Mesendoderm (in vitro differentiated cells): Measurements from ENCODE around the gene MIR17HG.

Source experiments
- DNase-seq: peaks from one replicate; pipeline ENCODE4 v3.0.0; 2013
- H2AK5ac ChIP-seq: 2 replicates; pipeline ENCODE4 v1.6.1; 2013; ENCODE audit warnings: low read length, inconsistent platforms
- H2BK120ac ChIP-seq: 2 replicates; pipeline ENCODE4 v1.6.1; 2013; ENCODE audit warnings: low read depth, mild to moderate bottlenecking, low read length, moderate library complexity, mixed read lengths
- H2BK15ac ChIP-seq: replicated peaks from 2 replicates; pipeline ENCODE4 v1.6.1; 2013; ENCODE audit warnings: low read depth, mild to moderate bottlenecking, moderate library complexity
- H2BK5ac ChIP-seq: 2 replicates; pipeline ENCODE4 v1.6.1; 2013; ENCODE audit warnings: low read length, inconsistent platforms
- H3K18ac ChIP-seq: 2 replicates; pipeline ENCODE4 v1.6.1; 2013; ENCODE audit warnings: mild to moderate bottlenecking, low read length, mixed read lengths
- H3K23ac ChIP-seq: one replicate; pipeline ENCODE4 v1.6.1; 2013; ENCODE audit warnings: low read length
- H3K27ac ChIP-seq: 2 replicates; pipeline ENCODE4 v1.5.1; 2013; ENCODE audit warnings: low read depth, mild to moderate bottlenecking, inconsistent platforms, low read length, moderate library complexity
- H3K27me3 ChIP-seq: 2 replicates; pipeline ENCODE4 v1.6.1; 2013; ENCODE audit warnings: low read length, control low read depth, mild to moderate bottlenecking, inconsistent platforms; ENCODE audit not compliant: insufficient read depth, poor library complexity
- H3K36me3 ChIP-seq: 2 replicates; pipeline ENCODE4 v1.6.1; 2013; ENCODE audit warnings: low read length, inconsistent platforms; ENCODE audit not compliant: control insufficient read depth, insufficient read depth
- H3K4ac ChIP-seq: one replicate; pipeline ENCODE4 v1.6.1; 2013; ENCODE audit warnings: low read depth, mild to moderate bottlenecking, low read length, moderate library complexity
- H3K4me1 ChIP-seq: 2 replicates; pipeline ENCODE4 v1.6.1; 2013; ENCODE audit warnings: low read depth, low read length, inconsistent platforms; ENCODE audit not compliant: control insufficient read depth
- H3K4me2 ChIP-seq: 2 replicates; pipeline ENCODE4 v1.6.1; 2013; ENCODE audit warnings: low read length
- H3K4me3 ChIP-seq: 2 replicates; pipeline ENCODE4 v1.5.1; 2013; ENCODE audit warnings: mild to moderate bottlenecking, low read length
- H3K56ac ChIP-seq: one replicate; pipeline ENCODE4 v1.6.1; 2013; ENCODE audit warnings: low read length
- H3K79me1 ChIP-seq: 2 replicates; pipeline ENCODE4 v1.6.1; 2013; ENCODE audit warnings: low read length, inconsistent platforms
- H3K79me2 ChIP-seq: 2 replicates; pipeline ENCODE4 v1.6.1; 2013; ENCODE audit warnings: mild to moderate bottlenecking, low read length; ENCODE audit not compliant: control insufficient read depth, insufficient read depth
- H3K9ac ChIP-seq: 2 replicates; pipeline ENCODE4 v1.6.1; 2013; ENCODE audit warnings: low read length, inconsistent platforms
- H4K5ac ChIP-seq: one replicate; pipeline ENCODE4 v1.6.1; 2013; ENCODE audit warnings: low read length
- H4K8ac ChIP-seq: one replicate; pipeline ENCODE4 v1.6.1; 2013; ENCODE audit warnings: low read depth, mild to moderate bottlenecking, control low read depth, low read length, moderate library complexity
- WGBS: extraction: QIAGEN DNeasy Blood & Tissue Kit; methylation state at CpG from one replicate; pipeline ENCODE4 v1.1.7; 2013; ENCODE audit warnings: low lambda C conversion rate, missing lambda C conversion rate; ENCODE audit not compliant: insufficient coverage; ENCODE audit errors: extremely low coverage; 5-methylcytosine and 5-hydroxymethylcytosine counted together

Gene MIR17HG

DNA sequence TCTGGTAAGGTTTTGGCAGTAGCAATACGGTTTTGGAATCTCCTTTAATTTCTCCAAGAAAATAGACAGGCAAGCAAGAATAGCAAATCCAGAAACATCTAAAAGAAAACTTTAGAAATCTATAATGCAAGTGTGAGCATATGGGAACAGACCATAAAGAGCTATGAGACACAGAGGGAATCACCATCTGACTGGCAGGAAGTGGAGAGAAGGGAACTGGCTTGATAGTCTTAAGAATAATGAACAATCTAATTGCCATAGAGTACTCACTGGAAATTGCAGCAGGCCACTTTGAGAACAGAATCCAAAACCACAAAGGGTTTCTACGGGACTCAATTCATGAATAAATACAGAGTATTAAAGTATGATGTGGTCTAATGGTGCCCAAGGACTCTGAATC is 39.6 kb upstream of the MIR17HG start:
- H3K27ac ChIP-seq: no peak overlapping the region
- no peak overlapping the region for H3K4ac ChIP-seq
- no peak overlapping the region for H2BK120ac ChIP-seq
- no peak overlapping the region for H4K8ac ChIP-seq
- H2AK5ac ChIP-seq: no peak overlapping the region
- no peaks in the 10 kb centered on the region for H3K79me2 ChIP-seq
- no CpG with 5 or more reads among the region's 2 CpGs for WGBS
- no peak overlapping the region for H4K5ac ChIP-seq
- no peak overlapping the region for H3K18ac ChIP-seq
- no peaks in the 10 kb centered on the region for H3K79me1 ChIP-seq
- no peaks in the 10 kb centered on the region for H3K27me3 ChIP-seq
- no peak overlapping the region for H3K4me3 ChIP-seq
- no peak overlapping the region for H2BK5ac ChIP-seq
- no peaks in the 10 kb centered on the region for H3K36me3 ChIP-seq
- H3K4me1 ChIP-seq: no peaks in the 10 kb centered on the region
- no peak overlapping the region for H2BK15ac ChIP-seq
- H3K9ac ChIP-seq: no peak overlapping the region
- H3K23ac ChIP-seq: no peak overlapping the region
- H3K4me2 ChIP-seq: no peak overlapping the region
- H3K56ac ChIP-seq: no peak overlapping the region
- DNase-seq: no peak

DNA sequence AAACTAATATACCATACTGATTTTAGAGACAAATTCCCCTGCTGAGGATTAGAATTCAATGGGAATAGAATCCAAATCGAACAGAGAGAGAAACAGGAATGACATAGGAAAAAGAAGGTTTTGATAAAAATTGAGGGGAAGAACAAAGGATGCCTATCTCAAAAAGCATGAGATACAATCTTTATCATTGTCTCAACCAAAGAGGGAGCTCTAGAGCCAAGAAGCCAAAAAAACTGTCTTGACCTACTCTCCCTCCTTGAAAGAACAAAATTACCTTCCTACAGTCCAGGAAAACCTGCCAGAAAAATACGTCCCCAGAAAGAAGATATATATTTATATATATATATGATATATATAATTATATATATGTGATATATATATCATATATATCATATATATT is 39.2 kb upstream of the MIR17HG start:
- Histone ChIP-seq H3K18ac (no peak overlapping the region), H2AK5ac (no peak overlapping the region), H2BK120ac (no peak overlapping the region), H3K4me3 (no peak overlapping the region), H3K23ac (no peak overlapping the region), H3K79me2 (no peaks in the 10 kb centered on the region), H3K9ac (no peak overlapping the region), H3K56ac (no peak overlapping the region), H2BK5ac (no peak overlapping the region), H4K8ac (no peak overlapping the region), H4K5ac (no peak overlapping the region), H3K4me1 (no peaks in the 10 kb centered on the region), H2BK15ac (no peak overlapping the region), H3K36me3 (no peaks in the 10 kb centered on the region), H3K27ac (no peak overlapping the region), H3K79me1 (no peaks in the 10 kb centered on the region), H3K4me2 (no peak overlapping the region), H3K27me3 (no peaks in the 10 kb centered on the region), H3K4ac (no peak overlapping the region)
- peak; percentile 45 for DNase-seq
- WGBS: no CpG with 5 or more reads among the region's 2 CpGs

DNA sequence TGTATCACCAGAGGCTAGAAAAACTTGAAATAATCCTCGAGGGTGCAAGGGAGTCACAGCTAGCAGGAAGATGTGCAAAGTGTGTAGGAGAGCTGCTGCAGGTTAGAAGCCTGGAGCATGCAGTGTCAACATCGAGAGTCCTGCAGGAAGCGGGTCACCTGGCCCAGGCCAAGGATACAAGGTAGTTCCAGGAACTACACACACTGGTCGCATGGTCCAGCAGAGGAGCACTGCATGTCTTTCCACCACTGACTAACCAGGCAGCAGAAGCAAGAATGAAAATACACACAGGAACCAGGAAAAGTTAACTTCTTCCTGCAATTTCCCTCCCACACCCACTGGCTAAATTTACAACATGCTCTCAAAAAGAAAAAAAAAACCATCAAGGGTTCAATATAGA is 36.0 kb upstream of the MIR17HG start:
- Histone ChIP-seq H3K4me2 (no peak overlapping the region), H3K4ac (no peak overlapping the region), H4K8ac (no peak overlapping the region), H3K23ac (no peak overlapping the region), H2BK5ac (no peak overlapping the region), H3K18ac (no peak overlapping the region), H3K9ac (no peak overlapping the region), H3K27ac (no peak overlapping the region), H3K4me3 (no peak overlapping the region), H4K5ac (no peak overlapping the region), H3K36me3 (no peaks in the 10 kb centered on the region), H3K27me3 (no peaks in the 10 kb centered on the region), H3K56ac (no peak overlapping the region), H2BK15ac (no peak overlapping the region), H2AK5ac (no peak overlapping the region), H2BK120ac (no peak overlapping the region), H3K79me2 (no peaks in the 10 kb centered on the region), H3K79me1 (no peaks in the 10 kb centered on the region), H3K4me1 (no peaks in the 10 kb centered on the region)
- no peak for DNase-seq
- no CpG with 5 or more reads among the region's 4 CpGs for WGBS

DNA sequence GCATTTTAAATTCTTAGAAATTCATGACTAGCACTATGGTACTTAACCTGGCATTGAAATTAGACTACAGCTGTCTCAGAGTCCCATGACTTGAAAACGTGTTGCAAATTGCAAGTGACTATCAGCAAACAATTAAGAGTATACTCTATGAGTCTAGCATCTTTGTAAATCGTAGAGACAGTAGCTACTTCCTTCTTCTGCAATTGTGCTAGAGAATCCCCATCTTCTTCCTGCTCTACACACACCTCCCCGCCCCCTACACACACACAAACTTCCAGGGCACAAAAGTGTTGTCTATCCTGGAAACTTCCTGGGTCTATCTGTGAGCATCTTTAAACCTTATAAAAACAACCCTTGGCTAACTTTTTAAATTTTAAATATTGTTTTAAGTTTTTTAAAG is 35.2 kb upstream of the MIR17HG start:
- no peak overlapping the region for H3K4me2 ChIP-seq
- no peak overlapping the region for H3K4ac ChIP-seq
- no peak overlapping the region for H3K9ac ChIP-seq
- no peak overlapping the region for H3K56ac ChIP-seq
- H2BK120ac ChIP-seq: no peak overlapping the region
- H2AK5ac ChIP-seq: no peak overlapping the region
- WGBS: no CpG with 5 or more reads among the region's 3 CpGs
- no peaks in the 10 kb centered on the region for H3K36me3 ChIP-seq
- no peak overlapping the region for H3K23ac ChIP-seq
- H2BK5ac ChIP-seq: no peak overlapping the region
- H3K18ac ChIP-seq: no peak overlapping the region
- no peak overlapping the region for H3K4me3 ChIP-seq
- no peaks in the 10 kb centered on the region for H3K79me2 ChIP-seq
- H3K79me1 ChIP-seq: no peaks in the 10 kb centered on the region
- H2BK15ac ChIP-seq: no peak overlapping the region
- H3K4me1 ChIP-seq: no peaks in the 10 kb centered on the region
- DNase-seq: no peak
- no peak overlapping the region for H3K27ac ChIP-seq
- no peaks in the 10 kb centered on the region for H3K27me3 ChIP-seq
- H4K8ac ChIP-seq: no peak overlapping the region
- no peak overlapping the region for H4K5ac ChIP-seq

DNA sequence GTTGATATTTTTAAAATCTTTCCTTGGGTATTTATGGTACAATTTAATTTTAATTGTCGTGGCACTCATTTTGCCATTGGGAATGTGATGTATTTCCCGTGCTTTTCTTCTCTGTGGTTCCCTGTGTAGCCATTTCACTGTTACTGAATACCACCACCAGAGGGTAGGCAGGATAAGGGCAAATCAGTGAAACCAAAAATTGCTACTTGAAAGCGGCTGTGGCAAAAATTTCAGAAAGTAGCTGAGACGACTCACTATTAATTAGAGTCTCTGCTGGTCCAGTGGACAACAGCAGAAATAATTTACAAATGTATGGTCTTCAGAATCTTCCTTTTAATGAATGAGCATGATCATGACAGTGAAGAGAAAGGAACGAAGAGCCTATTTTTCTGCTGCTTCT is 34.4 kb upstream of the MIR17HG start:
- peak; percentile 56 for DNase-seq
- Histone ChIP-seq H2AK5ac (no peak overlapping the region), H3K27me3 (no peaks in the 10 kb centered on the region)

DNA sequence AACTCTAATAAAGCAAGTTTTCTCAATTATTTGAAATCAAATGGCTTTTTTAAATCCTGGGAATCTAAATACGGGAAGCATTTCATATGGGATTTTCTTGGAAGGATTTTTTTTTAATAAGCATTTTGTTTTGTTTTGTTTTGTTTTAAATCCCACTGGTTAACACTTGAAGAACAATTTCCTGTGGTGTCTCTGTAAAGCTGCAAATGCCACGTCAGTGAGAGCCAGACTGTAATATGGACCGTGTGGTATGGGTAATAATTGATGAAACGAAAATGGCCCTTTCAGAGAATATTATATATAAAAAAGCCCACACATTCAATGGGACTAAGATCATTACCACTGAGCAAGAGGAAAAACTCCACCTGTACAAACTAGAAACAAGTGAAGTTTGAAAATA is 33.9 kb upstream of the MIR17HG start:
- Histone ChIP-seq H2AK5ac (no peak overlapping the region), H3K4ac (no peak overlapping the region), H3K56ac (no peak overlapping the region), H4K8ac (no peak overlapping the region), H3K27me3 (no peaks in the 10 kb centered on the region), H4K5ac (no peak overlapping the region), H3K36me3 (no peaks in the 10 kb centered on the region), H3K79me2 (no peaks in the 10 kb centered on the region), H2BK15ac (no peak overlapping the region), H2BK5ac (no peak overlapping the region), H3K4me1 (no peaks in the 10 kb centered on the region), H3K4me3 (no peak overlapping the region), H3K9ac (no peak overlapping the region), H2BK120ac (no peak overlapping the region), H3K4me2 (no peak overlapping the region), H3K23ac (no peak overlapping the region), H3K27ac (no peak overlapping the region), H3K18ac (no peak overlapping the region), H3K79me1 (no peaks in the 10 kb centered on the region)
- no CpG with 5 or more reads among the region's 4 CpGs for WGBS
- DNase-seq: no peak

More for the DNA sequence above, 34.4 kb upstream of the MIR17HG start:
- Histone ChIP-seq H4K8ac (no peak overlapping the region), H3K27ac (no peak overlapping the region), H4K5ac (no peak overlapping the region), H3K23ac (no peak overlapping the region), H3K18ac (no peak overlapping the region), H3K79me1 (no peaks in the 10 kb centered on the region), H3K4me2 (no peak overlapping the region), H3K4ac (no peak overlapping the region), H3K4me1 (no peaks in the 10 kb centered on the region), H3K4me3 (no peak overlapping the region), H3K79me2 (no peaks in the 10 kb centered on the region), H2BK5ac (no peak overlapping the region), H3K9ac (no peak overlapping the region), H3K36me3 (no peaks in the 10 kb centered on the region), H3K56ac (no peak overlapping the region), H2BK15ac (no peak overlapping the region), H2BK120ac (no peak overlapping the region)
- WGBS: no CpG with 5 or more reads among the region's 5 CpGs
